H54 (cell line): ENCODE measurements around the gene EPHB1.
"Not testable (repeated sequence)": the region's sequence is repeated elsewhere in the genome, so short reads cannot be mapped to it uniquely, and the experiment has no call there.

Source experiments
- DNase-seq: peaks from one replicate; pipeline ENCODE4 v3.0.0; 2011; ENCODE audit warnings: low spot score, mixed read lengths; ENCODE audit not compliant: insufficient read length
- FAIRE-seq: peaks from 3 replicates; lab custom pipeline; 2011; peaks lifted over from hg19 to GRCh38; lab: Jason Lieb, UNC
- POLR2A ChIP-seq: IDR thresholded peaks from 2 replicates; pipeline ENCODE4 v1.6.1; 2011; ENCODE audit warnings: low read depth, mild to moderate bottlenecking, low read length

The EPHB1 gene

DNA sequence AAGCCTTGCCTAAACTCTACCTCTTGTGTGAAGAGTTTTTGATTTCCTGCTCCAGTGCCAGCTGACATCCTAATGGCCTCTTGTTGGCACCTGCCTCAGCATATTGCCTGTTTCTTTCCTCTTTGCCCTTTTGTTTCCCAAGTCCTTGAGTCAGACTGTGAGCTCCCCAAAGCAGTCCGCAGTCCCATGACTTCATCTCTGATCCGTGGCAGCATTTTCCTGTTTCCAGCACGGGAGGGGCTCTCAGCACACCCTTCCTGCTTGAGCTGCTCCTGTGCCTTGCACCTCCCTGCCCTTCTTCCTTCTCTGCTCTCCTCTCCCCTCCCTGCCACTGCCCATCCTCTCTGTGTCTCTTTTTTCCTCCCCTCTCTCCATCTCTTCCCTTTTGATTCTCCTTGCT is 179.6 kb downstream of the EPHB1 start:
- no peak for DNase-seq
- no peak for TF ChIP-seq POLR2A
- no peak for FAIRE-seq

DNA sequence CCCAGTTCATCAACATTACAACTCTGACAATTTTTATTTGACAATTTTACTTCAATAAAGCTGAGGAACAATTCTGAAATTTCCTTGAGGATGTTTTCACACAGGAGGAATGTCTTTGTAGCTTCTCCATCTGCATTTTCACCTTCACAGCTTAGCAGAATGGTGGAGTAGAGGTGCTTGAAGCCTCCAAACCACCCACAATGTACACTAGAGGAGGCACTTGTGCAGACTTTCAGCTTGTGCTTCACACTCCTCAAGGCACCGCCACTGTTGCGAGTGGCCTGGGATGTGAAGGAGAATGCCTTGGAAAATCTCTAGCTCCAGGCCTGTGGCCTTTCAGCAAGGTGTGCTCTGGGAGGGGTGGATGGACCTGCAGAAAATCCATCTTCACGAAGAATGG is 181.9 kb downstream of the EPHB1 start:
- FAIRE-seq (no peak), DNase-seq (no peak)
- TF ChIP-seq POLR2A = no peak

DNA sequence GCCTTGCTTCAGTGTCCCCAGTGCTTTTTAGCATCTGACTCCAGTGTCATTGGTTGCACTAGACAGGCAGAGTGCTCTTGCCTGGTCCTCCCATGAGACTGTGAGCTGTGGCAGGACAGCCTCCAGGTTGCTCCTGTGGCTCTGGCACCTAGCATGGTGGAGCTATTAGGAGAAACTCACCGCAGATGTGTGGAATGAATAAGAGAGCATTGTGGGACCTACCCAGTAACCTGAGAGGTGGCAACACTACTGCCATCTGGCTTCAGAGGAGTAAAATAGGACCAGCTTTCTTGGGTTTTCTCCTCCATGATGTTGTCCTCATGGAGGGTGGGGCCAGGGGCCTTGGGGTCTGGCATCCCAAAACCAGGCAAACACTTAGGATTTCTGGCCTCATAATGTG is 183.6 kb downstream of the EPHB1 start:
- DNase-seq (no peak), FAIRE-seq (no peak)
- TF ChIP-seq POLR2A = no peak

DNA sequence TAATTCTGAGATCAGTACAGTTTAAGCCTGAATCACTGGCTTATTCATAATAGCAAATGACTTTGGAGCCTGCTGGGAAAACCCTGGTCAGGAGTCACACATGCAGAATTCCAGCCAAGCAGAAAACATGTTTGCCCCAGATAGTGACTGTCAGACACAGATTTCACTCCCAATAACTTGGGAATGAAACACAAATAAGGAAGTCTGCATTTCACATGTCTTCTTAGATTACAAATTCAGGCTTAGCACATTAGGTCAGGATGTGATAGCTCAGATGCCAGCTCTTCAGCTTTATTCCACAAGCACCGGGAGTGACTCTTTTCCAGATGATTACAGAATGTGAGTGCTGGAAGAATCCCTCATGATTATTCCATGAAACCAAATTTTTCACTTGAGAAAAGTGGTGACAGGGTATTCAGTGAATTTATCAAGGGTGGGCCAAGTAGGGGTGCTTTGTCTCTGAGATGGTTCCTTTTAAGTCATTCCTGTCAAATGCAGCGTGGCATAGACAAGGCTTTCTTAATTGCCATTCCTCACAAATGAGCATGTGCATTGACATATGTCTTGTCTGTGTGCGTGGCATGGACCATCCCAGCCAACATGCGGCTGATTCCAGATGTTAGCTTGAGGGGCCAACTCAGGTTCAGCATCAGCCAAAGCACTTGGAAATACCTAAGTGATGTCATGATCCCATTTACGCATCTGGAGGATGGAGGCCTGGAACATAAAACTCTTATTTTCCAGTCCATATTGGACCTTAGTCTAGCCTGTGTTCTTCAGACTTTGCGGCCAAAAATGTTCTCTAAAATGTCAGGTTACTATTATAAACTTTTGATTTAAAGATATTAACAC is 191.0 kb downstream of the EPHB1 start:
- DNase-seq (no peak), FAIRE-seq (no peak)
- TF ChIP-seq POLR2A = no peak

DNA sequence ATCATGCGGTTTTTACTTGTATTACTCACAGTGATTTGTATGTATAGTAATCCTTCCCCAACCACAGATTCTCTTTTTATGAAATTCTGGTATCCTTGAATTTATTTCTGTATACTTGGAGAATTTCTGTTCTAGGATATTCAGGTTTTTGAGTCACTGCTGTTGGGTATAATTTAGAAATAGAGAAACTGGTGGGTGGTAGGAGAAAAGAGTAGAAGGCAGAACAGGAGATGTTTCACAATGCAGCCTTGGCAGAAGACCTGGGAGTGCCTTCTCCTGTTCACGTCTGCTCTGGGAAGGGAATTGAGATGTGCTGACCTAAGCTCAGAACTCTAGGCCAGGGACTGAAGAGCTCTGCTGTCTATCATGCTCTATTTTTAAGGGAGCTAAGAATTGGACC is 193.6 kb downstream of the EPHB1 start:
- no peak for TF ChIP-seq POLR2A
- no peak for DNase-seq
- no peak for FAIRE-seq

GRCh38 chr3:134991003-134991402 is 195.9 kb downstream of the EPHB1 start:
- no peak for FAIRE-seq

GRCh38 chr3:134991472-134992010 is 196.5 kb downstream of the EPHB1 start:
- no peak for TF ChIP-seq POLR2A
- DNase-seq (no peak), FAIRE-seq (no peak)

More at GRCh38 chr3:134991003-134991402, 195.9 kb downstream of the EPHB1 start:
- no peak for TF ChIP-seq POLR2A
- no peak for DNase-seq

DNA sequence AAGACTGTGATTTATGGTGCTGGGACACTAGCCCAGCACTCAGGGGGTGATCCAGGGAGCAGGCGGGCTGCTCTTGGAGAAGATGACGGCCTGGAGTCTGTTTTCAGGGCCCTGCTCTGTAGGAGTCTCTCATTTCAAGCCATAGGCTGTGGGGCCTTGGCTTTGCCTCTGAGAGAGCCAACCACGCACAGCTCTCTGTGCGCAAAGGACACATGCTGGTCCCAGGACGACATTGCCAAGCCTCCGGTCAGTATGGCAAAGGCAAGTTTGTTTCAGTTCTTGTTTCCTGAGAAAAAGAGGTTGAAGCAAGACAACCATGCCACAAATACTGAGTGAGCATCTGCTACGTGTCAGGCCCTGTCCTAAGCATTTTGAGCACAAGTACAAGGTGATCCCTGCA is 197.1 kb downstream of the EPHB1 start:
- no peak for TF ChIP-seq POLR2A
- FAIRE-seq (no peak), DNase-seq (no peak)

- FAIRE-seq = no peak
- no peak for DNase-seq
- no peak for TF ChIP-seq POLR2A
Observed at GRCh38 chr3:134992586-134992985, 197.5 kb downstream of the EPHB1 start.

DNA sequence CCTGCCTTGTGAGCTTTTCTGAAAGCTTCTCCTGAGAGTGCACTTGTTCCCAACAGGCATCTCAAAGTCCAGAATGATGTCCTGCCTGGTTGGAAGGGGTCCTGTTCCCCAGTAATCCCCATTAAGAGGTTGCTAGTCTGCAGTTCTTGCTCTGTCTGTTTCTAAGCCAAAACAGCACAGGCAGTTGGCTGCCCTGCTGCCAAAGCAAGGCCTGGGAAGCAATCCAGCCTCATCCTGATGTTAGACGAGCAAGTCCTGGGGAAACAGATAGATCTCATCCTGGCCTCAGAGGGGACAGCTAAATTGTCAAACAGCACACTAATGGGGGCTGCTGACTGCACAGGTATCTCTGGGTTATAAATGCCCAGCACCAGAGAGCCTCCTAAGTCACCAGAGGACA is 198.0 kb downstream of the EPHB1 start:
- TF ChIP-seq POLR2A = no peak
- FAIRE-seq (no peak), DNase-seq (no peak)

GRCh38 chr3:134998158-134998557 is 203.1 kb downstream of the EPHB1 start:
- TF ChIP-seq POLR2A = no peak
- DNase-seq (no peak), FAIRE-seq (no peak)

GRCh38 chr3:134998855-134999254 is 203.8 kb downstream of the EPHB1 start:
- TF ChIP-seq POLR2A = no peak
- FAIRE-seq = no peak
- DNase-seq = no peak

DNA sequence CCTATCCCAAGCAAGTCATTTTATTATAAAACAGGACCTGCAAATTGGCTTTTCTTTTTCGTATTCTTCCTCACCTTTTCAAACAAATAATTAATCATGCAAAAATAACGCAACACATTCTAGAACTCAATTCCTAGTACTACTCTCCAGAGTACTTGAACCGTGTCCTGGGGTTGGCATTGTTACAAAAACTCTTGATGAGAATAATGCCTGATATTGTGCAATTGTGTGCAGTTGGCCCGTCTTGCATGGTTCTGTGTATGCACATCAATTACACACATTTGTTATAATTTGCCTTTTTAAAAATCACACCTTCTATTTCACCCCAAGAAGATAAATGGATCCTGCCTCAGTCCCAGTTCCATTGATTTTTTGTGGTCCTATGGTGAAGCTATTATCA is 205.4 kb downstream of the EPHB1 start:
- no peak for TF ChIP-seq POLR2A
- FAIRE-seq = no peak
- DNase-seq = no peak

- DNase-seq, FAIRE-seq: not testable (repeated sequence)
Observed at GRCh38 chr3:135005616-135006015, 210.6 kb downstream of the EPHB1 start.

GRCh38 chr3:135007607-135008006 is 212.5 kb downstream of the EPHB1 start:
- DNase-seq = no peak
- no peak for FAIRE-seq
- no peak for TF ChIP-seq POLR2A
